Measurements from ENCODE around the gene CCDC117.
"Not testable (repeated sequence)": the region's sequence is repeated elsewhere in the genome, so short reads cannot be mapped to it uniquely, and the experiment has no call there.

The CCDC117 gene

DNA sequence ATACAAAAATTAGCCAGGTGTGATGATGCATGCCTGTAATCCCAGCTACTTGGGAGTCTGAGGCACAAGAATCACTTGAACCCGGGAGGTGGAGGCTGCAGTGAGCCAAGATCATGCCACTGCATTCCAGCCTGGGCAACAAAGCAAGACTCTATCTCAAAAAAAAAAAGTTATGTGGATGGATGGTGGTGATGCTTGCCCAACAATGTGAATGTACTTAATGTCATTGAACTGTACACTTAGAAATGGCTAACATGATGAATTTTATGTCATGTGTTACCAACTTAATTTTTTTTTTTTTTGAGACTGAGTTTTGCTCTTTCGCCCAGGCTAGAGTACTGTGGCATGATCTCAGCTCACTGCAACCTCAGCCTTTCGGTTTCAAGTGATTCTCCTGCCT is 18.0 kb upstream of the CCDC117 start:
- not testable (repeated sequence) for ATAC-seq, H3K4me3 Mint-ChIP-seq, H3K27me3 Mint-ChIP-seq, H3K27ac Mint-ChIP-seq, H3K9me3 Mint-ChIP-seq, H3K4me1 Mint-ChIP-seq
- H3K36me3 Mint-ChIP-seq: peaks cover 32% of the 10 kb centered on the region

DNA sequence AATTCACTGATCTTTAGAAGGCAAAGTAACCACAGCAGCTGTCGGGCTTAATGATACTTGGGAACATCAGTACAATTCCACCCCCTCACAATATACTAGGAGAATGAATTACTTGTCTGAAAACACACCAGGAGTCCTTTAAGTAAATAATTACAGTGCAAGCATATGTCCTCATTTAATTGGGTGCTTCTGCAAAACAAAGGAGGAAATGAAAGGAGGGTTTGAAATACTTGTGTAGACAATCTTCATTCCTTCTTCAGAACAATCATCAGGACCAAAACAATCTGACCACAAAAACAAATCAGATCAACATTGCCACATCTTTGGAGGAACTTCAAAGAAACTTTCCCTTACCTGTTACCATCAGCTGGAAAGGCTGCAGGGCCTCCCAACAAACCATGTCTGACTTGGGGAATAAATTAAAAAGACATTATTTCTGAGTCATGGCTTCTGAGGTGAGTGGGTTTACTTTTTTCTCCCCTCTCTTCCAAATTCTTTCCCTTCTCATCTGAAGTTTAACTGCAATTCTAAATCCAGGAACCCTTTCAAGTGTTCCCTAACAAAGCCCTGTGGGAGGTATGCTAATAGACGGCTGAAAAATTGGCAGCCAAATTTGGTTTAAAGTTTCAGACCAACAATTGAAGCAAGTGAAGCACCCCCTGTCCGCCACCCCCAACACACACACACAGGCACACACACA is 12.5 kb upstream of the CCDC117 start:
- H3K27me3 Mint-ChIP-seq: no peaks in the 10 kb centered on the region
- peak overlapping the region; percentile 33 for H3K4me3 Mint-ChIP-seq
- ATAC-seq: peak; percentile 45
- no peaks in the 10 kb centered on the region for H3K9me3 Mint-ChIP-seq
- peak overlapping the region; percentile 72 for H3K27ac Mint-ChIP-seq
- peaks cover 13% of the 10 kb centered on the region for H3K36me3 Mint-ChIP-seq
- peaks cover 22% of the 10 kb centered on the region for H3K4me1 Mint-ChIP-seq

DNA sequence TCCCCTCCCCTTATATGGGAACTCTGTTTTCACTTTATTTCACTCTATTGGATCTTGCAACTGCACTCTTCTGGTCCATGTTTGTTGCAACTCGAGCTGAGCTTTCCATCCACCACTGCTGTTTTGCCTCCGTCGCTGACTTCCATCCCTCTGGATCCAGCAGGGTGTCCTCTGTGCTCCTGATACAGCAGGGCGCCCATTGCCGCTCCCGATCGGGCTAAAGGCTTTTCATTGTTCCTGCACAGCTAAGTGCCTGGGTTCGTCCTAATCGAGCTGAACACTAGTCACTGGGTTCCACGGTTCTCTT is 11.1 kb upstream of the CCDC117 start:
- Mint-ChIP-seq H3K4me3 (peak overlapping the region; percentile 39), H3K36me3 (peaks cover 6% of the 10 kb centered on the region), H3K4me1 (peaks cover 22% of the 10 kb centered on the region), H3K9me3 (no peaks in the 10 kb centered on the region), H3K27ac (peak overlapping the region; percentile 72), H3K27me3 (no peaks in the 10 kb centered on the region)
- no peak for ATAC-seq

DNA sequence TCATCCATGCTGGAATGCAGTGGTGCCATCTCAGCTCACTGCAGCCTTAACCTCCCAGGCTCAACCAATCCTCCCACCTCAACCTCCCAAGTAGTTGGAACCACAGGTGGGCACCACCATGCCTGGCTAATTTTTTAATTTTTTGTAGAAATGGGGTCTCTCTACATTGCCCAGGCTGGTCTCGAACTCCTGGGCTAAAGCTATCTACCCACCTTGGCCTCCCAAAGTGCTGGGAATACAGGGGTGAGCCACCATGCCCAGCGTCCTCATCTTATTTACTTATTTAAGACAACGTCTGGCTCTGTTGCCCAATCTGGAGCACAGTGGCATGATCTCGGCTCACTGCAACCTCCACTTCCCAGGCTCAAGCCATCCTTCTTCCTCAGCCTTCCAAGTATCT is 10.5 kb upstream of the CCDC117 start:
- not testable (repeated sequence) for H3K4me3 Mint-ChIP-seq, ATAC-seq, H3K36me3 Mint-ChIP-seq, H3K27me3 Mint-ChIP-seq, H3K27ac Mint-ChIP-seq, H3K9me3 Mint-ChIP-seq
- peaks cover 22% of the 10 kb centered on the region for H3K4me1 Mint-ChIP-seq

DNA sequence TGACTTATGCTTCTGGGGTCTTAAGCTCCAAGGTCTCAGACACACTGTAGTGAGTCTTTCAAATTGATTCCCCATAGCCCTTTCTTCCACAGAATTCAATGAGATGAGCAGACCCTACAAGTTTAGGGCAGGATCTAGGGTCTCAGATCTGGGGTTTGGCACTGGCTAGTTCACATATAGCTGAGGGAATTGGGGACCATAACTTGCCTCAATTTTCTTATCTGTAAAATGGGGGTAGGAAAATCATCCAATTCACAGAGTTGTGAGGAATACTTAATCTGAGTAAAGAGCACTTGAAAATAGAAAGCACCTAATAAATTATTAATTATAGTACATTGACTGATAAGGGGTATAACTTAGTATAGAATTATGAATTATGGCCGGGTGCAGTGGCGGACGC is 5.9 kb upstream of the CCDC117 start:
- no peak overlapping the region for H3K4me3 Mint-ChIP-seq
- H3K4me1 Mint-ChIP-seq: peaks cover 1% of the 10 kb centered on the region
- H3K9me3 Mint-ChIP-seq: no peaks in the 10 kb centered on the region
- ATAC-seq: no peak
- no peaks in the 10 kb centered on the region for H3K36me3 Mint-ChIP-seq
- no peak overlapping the region for H3K27ac Mint-ChIP-seq
- H3K27me3 Mint-ChIP-seq: no peaks in the 10 kb centered on the region

DNA sequence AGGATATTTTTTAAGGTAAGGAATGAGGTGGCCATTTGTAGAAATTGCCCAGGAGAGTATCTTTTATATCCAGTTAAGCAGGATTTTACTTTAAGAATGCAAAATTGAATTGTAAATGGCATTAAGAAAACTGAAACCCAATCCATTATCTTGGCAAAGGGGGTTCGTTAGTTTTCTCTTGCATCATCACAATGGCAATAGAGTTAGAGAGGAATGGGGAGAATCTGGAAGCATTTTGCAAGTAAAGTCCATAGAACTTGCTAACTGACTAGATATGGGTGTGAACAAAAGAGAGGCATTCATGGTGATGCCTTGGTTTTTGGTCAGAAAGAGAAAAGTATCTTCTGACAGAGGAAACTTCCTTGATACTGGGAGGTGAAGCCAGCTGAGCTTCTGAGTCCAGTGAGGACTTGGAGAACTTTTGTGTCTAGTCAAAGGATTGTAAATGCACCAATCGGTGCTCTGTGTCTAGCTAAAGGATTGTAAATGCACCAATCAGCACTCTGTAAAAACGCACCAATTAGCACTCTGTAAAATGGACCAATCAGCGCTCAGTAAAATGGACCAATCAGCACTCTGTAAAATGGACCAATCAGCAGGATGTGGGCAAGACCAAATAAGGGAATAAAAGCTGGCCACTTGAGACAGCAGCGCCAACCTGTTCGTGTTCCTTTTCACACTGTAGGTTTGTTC is 3.6 kb upstream of the CCDC117 start:
- no peak overlapping the region for H3K4me3 Mint-ChIP-seq
- peaks cover 7% of the 10 kb centered on the region for H3K36me3 Mint-ChIP-seq
- H3K27me3 Mint-ChIP-seq: no peaks in the 10 kb centered on the region
- H3K9me3 Mint-ChIP-seq: no peaks in the 10 kb centered on the region
- H3K4me1 Mint-ChIP-seq: peaks cover 7% of the 10 kb centered on the region
- no peak for ATAC-seq
- no peak overlapping the region for H3K27ac Mint-ChIP-seq

DNA sequence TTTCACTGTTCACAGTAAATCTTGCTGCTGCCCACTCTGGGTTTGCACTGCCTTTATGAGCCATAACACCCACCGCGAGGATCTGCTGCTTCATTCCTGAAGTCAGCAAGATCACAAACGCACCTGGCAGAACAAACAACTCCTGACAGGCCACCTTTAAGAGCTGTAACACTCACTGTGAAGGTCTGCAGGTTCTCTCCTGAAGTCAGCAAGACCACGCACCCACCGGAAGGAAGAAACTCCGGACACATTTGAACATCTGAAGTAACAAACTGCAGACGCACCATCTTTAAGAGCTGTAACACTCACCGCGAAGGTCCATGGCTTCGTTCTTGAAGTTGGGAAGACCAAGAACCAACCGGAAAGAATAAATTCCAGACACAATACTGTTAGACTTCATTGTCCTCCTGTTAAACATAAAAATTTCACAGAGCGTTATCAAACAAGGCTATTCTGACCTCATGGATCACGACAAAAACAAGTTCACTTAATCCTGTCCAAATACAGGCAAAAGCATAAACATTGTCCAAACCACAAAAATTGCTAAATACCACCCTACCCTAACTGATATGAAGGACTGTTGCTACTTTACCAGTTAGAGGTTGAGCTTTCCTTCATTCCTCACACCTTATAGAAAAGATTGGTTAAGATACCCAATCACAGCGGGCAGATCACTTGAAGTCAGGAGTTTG is 3.0 kb upstream of the CCDC117 start:
- Mint-ChIP-seq H3K36me3 (peaks cover 9% of the 10 kb centered on the region), H3K9me3 (no peaks in the 10 kb centered on the region), H3K27ac (no peak overlapping the region), H3K4me1 (peaks cover 11% of the 10 kb centered on the region), H3K4me3 (no peak overlapping the region), H3K27me3 (no peaks in the 10 kb centered on the region)
- ATAC-seq: no peak

DNA sequence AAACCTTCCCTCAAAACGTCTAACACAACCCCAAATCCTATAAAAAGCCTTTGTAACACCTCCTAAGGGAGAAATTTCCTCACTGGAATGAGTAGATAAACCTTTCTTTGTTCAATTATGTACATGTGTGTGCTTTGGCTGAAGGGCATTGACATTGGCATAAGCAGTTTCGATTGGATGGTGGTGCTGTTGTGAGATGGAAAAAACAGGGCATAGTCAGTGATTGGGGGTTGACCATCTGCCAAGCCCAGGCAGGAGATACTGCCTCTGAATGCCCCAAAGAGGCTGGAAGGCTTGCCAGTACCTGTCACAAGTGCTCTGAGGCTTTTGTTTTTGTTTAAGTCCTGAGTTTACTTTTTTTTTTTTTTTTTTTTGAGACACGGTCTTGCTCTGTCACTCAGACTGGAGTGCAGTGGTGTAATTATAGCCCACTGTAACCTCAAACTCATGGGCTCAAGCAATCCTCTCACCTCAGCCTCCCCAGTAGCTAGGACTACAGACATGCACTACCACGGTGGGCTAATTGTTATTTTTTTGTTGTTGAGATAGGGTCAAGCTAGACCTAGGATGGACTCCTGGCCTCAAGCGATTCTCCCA is 1.2 kb upstream of the CCDC117 start:
- no peaks in the 10 kb centered on the region for H3K9me3 Mint-ChIP-seq
- H3K4me3 Mint-ChIP-seq: no peak overlapping the region
- H3K36me3 Mint-ChIP-seq: peaks cover 24% of the 10 kb centered on the region
- H3K27ac Mint-ChIP-seq: no peak overlapping the region
- H3K27me3 Mint-ChIP-seq: no peaks in the 10 kb centered on the region
- H3K4me1 Mint-ChIP-seq: peaks cover 27% of the 10 kb centered on the region
- no peak for ATAC-seq

DNA sequence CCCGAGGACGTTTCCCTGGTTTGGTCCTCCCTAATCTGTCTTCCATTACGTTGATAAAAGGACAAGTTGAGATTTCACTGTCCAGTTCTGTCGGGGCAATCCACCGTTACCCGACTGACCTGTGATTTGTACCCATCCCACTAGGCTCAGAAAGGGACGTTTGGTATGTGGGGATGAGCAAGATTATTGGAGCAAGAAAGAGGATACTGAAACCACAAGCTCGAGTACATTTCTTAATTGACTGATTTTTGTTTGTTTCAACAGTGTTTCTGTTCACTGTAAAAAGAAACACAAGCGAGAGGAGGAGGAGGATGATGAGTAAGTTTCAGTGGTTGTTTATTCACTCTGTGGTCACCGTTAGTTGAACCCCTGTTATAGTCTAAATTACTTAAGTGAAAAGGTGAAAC is 969 bp downstream of the CCDC117 start:
- peaks cover 33% of the 10 kb centered on the region for H3K4me1 Mint-ChIP-seq
- peak overlapping the region; percentile 89 for H3K4me3 Mint-ChIP-seq
- no peak for ATAC-seq
- peaks cover 30% of the 10 kb centered on the region for H3K36me3 Mint-ChIP-seq
- no peaks in the 10 kb centered on the region for H3K27me3 Mint-ChIP-seq
- no peaks in the 10 kb centered on the region for H3K9me3 Mint-ChIP-seq
- H3K27ac Mint-ChIP-seq: peak overlapping the region; percentile 86

DNA sequence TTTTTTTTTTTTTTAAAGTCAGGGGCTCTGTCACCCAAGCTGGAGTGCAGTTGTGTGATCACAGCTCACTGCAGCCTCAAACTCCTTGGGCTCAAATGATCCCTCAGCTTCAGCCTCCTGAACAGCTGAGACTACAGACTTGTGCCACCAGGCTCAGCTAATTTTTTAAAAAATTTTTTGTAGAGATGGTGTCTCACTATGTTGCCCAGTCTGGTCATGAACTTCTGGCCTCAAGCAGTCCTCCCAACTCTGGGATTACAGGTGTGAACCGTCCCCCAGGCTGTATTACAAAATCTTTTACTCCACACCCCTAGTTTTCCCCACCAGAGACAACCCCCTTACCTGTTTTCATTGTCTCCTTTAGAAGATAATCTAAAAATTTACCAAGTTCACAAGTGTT is 1.9 kb downstream of the CCDC117 start:
- peaks cover 33% of the 10 kb centered on the region for H3K4me1 Mint-ChIP-seq
- no peak overlapping the region for H3K27ac Mint-ChIP-seq
- ATAC-seq: no peak
- peak overlapping the region; percentile 66 for H3K4me3 Mint-ChIP-seq
- H3K27me3 Mint-ChIP-seq: no peaks in the 10 kb centered on the region
- H3K36me3 Mint-ChIP-seq: peaks cover 30% of the 10 kb centered on the region
- H3K9me3 Mint-ChIP-seq: no peaks in the 10 kb centered on the region

DNA sequence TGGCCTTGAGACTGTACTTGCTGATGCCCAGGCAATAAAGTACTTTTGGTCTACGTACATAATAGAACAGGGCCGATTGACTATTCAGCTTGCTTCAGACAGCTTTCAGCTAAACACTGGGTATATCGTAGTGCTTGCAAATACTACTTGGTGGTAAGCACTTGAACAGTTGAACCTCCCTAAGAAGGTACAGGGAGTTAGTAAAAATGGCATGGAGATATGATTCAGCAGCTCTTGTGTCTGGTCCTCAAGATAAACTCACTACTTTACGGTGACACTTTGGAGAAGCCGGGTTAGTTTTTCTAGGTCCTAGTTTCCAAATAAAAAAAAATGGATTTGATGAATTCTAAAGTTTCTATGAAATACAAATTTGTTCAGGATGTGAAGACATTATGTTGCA is 7.3 kb downstream of the CCDC117 start:
- Mint-ChIP-seq H3K27ac (no peak overlapping the region), H3K4me1 (peaks cover 19% of the 10 kb centered on the region), H3K4me3 (no peak overlapping the region), H3K9me3 (no peaks in the 10 kb centered on the region), H3K36me3 (peaks cover 40% of the 10 kb centered on the region), H3K27me3 (no peaks in the 10 kb centered on the region)
- ATAC-seq: no peak

DNA sequence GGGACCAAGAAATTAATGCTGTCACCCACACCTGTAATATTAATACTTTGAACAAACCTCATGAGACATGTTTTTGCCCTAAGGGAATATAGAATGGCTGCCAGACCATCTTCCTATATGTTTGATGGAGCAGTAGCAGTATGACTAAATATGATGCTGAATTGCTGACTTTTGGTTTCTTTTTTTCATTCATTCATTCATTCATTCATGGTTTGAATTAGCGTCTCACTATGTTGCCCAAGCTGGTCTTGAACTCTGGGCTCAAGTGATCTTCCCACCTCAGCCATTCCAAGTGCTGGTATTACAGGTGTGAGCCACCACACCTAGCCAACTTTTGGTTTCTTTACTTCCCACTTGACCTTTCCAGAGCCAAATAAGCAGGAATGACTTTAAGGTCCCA is 7.8 kb downstream of the CCDC117 start:
- H3K4me1 Mint-ChIP-seq: peaks cover 15% of the 10 kb centered on the region
- H3K27ac Mint-ChIP-seq: no peak overlapping the region
- ATAC-seq: no peak
- no peaks in the 10 kb centered on the region for H3K9me3 Mint-ChIP-seq
- H3K36me3 Mint-ChIP-seq: peaks cover 41% of the 10 kb centered on the region
- H3K27me3 Mint-ChIP-seq: no peaks in the 10 kb centered on the region
- H3K4me3 Mint-ChIP-seq: no peak overlapping the region

DNA sequence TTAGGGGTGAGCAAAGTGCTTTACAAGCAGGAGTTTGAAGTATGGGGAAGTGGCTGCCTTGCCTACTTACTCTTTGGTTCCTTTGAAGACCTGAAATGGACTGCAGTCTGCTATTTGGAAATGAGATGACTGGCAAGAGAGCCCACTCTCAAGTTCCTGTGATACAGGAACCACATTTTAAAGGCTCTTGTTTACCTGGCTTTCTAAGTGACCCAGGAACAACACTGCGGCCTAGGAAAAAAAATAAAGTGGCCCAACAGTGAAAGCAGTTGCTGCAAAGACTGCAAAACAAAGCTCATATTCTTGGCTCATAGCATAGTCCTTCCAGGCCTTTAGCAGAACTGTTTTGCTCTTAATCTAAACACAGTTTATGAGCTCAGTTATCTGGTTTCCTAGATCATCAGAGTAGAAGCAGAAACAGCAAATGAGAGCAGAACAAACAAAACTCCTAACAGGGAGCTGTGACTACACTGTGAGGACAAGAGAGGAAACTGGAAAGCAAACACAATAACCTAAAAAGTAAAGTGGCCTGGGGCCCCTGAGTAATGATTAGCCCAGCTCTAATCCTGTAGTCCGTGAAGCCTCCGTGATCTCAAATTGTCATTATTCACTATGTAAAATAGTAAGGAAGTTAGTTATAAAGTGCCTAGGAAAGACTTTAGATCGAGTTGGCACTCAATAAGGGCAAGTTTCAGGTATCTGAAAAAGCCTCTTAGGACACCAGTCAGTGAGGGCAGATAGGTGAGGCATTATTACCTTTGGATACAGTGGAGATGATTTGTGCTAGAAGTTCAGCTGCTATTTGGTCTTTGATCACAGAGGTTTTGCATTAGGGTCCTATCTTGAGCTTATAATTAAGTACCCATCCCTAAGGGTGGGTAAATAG is 11.5 kb downstream of the CCDC117 start:
- Mint-ChIP-seq H3K4me3 (no peak overlapping the region), H3K36me3 (peaks cover 48% of the 10 kb centered on the region), H3K27me3 (no peaks in the 10 kb centered on the region), H3K4me1 (peaks cover 10% of the 10 kb centered on the region), H3K27ac (no peak overlapping the region), H3K9me3 (no peaks in the 10 kb centered on the region)
- ATAC-seq: no peak

DNA sequence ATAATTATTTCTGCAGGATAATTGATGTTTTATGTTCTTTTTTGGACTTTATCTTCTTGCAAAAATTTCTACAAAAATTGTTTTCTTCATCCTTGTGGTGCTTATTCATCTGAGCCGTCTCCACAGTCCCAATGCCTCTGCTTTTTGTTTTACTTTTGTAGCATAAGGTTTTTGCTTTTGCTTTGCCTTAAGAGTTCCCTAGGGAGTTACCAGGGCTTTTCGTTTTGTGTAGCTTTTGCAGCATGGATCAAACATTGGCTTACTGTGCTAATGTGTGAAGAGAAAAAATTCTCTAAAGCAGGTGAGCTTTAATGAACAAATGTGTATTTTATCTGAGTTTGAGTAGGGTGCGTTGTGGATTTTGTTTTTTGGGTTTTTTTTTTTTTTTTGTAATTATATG is 16.1 kb downstream of the CCDC117 start:
- Mint-ChIP-seq H3K9me3 (no peaks in the 10 kb centered on the region), H3K27ac (no peak overlapping the region), H3K4me1 (peaks cover 45% of the 10 kb centered on the region), H3K4me3 (no peak overlapping the region), H3K27me3 (no peaks in the 10 kb centered on the region), H3K36me3 (peaks cover 51% of the 10 kb centered on the region)
- ATAC-seq: no peak

DNA sequence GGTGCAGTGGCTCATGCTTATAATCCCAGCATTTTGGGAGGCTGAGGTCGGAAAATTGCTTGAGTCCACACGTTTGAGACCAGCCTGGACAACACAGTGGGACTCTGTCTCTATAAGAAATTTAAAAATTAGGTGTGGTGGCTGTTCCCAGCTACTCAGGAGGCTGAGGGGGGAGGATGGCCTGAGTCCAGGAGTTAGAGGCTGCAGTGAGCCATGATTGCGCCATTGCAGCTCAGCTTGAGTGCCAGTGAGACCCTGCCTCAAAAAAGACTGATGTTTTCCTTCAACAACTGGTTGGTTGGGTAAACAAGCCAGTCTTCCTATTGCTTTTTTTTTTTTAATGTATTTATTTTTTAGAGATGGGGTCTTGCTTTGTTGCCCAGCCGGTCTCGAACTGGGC is 18.6 kb downstream of the CCDC117 start:
- Mint-ChIP-seq H3K27me3 (no peaks in the 10 kb centered on the region), H3K4me3 (no peak overlapping the region), H3K36me3 (peaks cover 51% of the 10 kb centered on the region), H3K4me1 (peaks cover 67% of the 10 kb centered on the region), H3K27ac (peak overlapping the region; percentile 59), H3K9me3 (no peaks in the 10 kb centered on the region)
- ATAC-seq: no peak
